Body of pancreas (tissue), 4 donors: ENCODE measurements around the gene EXOC3.

ENCODE experiments used
- CTCF ChIP-seq, 7 experiments: fragments of 450-650 bp in 4 of 7; fragments of 200-600 bp in 3 of 7; sonication (generic) in 3 of 7; IDR thresholded peaks; one replicate each; pipeline ENCODE4 v1.5.1; 2016 to 2019; ENCODE audit warnings: antibody characterized with exemption in 7 of 7
- POLR2A ChIP-seq, 3 donors: fragments of 450-650 bp; IDR thresholded peaks; one replicate each; pipeline ENCODE4 v1.6.1; 2016; ENCODE audit warnings: antibody characterized with exemption in 3 of 3, mild to moderate bottlenecking in 2 of 3

- TF ChIP-seq CTCF (IDR thresholded peaks at IDR 0.05) (no peak), POLR2A (IDR thresholded peaks at IDR 0.05) (no peak)
These were observed 56.5 kb downstream of the EXOC3 start for GRCh38 chr5:499233-500209.
